DOHH2 (cell line): ENCODE measurements around the gene CCNE1.

Source experiments
- CTCF ChIP-seq: fragments of 200-600 bp; sonication (generic); IDR thresholded peaks from one replicate; pipeline ENCODE4 v1.5.1; 2014; ENCODE audit warnings: antibody characterized with exemption, mild to moderate bottlenecking, low read depth, low read length; ENCODE audit not compliant: poor library complexity, severe bottlenecking
- EZH2phosphoT487 ChIP-seq: fragments of 200-600 bp; sonication (generic); IDR thresholded peaks from 2 replicates; pipeline ENCODE4 v1.6.1; 2017; ENCODE audit warnings: borderline replicate concordance, mild to moderate bottlenecking, antibody characterized with exemption, low read length, moderate library complexity, mixed read lengths

DNA sequence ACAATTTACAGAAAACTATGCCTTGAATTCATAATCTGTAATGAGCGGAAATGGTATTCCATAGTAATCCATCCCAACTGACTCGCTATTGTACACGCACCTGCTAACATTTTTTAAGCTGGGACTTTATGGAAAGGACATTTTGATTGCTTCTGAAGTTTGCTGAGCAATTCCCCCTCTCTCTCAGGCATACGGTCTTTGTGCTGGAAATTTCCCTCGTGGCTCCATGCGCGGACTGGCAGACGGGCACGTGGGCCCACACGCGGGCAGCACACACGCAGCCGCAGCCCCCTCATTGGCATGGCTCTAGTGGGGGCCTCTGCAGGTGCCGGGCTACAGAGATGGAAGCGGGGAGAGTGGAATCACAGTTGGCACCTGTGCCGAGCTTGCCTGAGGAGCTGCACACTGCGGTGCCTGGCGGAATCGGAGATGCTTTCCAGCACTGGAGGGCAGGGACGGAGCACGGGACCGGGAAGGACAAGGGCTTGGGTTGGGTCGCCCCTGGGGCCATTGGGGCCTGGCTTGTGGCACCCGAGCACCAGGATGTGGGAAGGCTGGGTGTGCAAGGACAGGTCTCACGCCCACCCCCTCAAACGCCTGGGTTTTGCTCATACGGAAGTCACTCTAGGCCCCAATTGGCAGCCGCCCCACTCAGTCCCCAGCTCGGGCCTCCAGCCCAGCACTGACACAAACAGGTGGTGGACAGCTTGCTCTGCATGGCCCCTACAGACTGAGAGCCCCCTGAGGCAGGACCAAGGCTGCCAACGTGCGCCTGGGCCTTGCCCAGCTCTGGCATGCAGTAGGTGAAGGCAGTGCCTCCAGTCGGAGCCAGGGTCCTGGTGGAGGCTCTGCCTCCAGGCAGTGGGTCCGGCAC is 30.2 kb upstream of the CCNE1 start:
- TF ChIP-seq CTCF = no peak
- TF ChIP-seq EZH2phosphoT487 = no peak
